GM21786 (cell line): ENCODE results near the gene TMEM165.
"Not testable (repeated sequence)": the region's sequence is repeated elsewhere in the genome, so short reads cannot be mapped to it uniquely, and the experiment has no call there.

Experiments
- ATAC-seq: cut with Tn5 transposase; IDR thresholded peaks from one replicate; pipeline ENCODE4 v1.9.1; 2021; ENCODE audit not compliant: unreplicated experiment

The TMEM165 gene, protein sequence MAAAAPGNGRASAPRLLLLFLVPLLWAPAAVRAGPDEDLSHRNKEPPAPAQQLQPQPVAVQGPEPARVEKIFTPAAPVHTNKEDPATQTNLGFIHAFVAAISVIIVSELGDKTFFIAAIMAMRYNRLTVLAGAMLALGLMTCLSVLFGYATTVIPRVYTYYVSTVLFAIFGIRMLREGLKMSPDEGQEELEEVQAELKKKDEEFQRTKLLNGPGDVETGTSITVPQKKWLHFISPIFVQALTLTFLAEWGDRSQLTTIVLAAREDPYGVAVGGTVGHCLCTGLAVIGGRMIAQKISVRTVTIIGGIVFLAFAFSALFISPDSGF

DNA sequence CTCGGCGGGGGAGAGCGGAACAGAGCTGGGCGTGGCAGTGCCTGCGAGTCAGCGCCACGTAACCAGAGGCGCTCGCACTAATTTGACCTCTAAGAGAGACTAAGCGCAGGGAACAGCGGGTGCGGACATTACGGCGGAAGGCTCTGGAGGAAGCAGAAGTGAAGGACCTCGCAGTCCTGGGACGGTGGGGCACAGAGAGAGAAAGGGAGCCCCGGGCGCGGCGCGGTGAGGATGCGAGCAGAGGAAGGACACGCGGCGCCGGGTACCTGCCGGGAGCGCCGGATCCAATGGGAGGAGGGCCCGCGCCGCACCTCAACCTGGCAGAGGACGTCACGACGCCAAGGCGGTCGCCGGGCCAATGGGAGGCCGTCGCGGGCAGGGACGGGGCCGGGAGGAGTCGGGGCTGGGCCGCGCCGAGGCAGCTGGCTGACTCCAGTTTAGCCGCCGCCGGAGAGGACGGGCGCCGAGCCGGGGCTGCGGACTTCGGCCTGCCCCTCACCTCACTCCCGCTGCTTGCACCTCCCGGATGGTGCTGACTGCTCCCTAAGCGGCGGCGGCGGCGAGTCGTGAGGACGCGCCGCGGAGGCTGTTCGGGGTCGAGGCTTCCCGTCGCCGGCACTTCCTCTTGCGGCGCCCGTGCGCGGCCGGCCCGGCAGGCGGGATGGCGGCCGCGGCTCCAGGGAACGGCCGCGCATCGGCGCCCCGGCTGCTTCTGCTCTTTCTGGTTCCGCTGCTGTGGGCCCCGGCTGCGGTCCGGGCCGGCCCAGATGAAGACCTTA, at the start of gene TMEM165:
TSS of gene TMEM165 (plus strand) at position 429 of the 779 bp plus-strand sequence. CDS start at position 662, 233 bp downstream.
- ATAC-seq: peak; percentile 88

DNA sequence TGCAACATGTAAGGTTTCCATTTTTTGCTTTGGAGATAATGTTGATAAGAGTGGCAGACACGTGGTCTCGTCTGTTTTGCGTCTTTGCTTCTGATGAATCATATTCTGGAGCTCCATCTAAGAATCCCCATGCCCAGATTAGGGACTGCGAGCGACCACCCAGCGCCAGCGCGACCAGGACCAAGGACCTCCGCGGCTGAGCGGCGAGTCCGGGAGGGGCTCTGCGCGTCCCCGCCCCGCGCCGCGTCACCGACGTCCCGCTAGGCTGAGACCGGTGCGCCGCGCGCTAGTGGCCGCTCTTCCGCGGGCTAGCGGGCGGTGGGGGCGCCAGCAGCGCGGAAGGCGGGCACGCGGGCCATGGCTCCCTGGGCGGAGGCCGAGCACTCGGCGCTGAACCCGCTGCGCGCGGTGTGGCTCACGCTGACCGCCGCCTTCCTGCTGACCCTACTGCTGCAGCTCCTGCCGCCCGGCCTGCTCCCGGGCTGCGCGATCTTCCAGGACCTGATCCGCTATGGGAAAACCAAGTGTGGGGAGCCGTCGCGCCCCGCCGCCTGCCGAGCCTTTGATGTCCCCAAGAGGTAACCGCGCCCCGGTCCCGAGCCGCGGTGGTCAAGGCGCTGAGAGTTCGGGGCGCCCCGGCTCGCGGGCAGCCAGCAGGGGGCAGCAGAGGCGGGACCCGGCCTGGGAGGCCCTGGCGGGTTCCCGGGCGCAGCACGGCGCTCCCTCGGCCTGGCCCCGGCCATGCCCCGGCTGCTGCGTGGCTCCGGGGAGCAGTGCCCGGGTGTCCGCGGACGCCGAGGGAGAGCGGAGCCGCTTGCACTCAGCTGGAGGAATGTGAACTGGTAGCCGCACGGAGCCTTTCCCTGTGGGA, 49.5 kb upstream of the TMEM165 start, which contains the start of gene SRD5A3:
TSS of gene SRD5A3 (plus strand) at position 263 of the 871 bp plus-strand sequence. CDS start at position 358, 95 bp downstream.
- peak; percentile 90 for ATAC-seq

DNA sequence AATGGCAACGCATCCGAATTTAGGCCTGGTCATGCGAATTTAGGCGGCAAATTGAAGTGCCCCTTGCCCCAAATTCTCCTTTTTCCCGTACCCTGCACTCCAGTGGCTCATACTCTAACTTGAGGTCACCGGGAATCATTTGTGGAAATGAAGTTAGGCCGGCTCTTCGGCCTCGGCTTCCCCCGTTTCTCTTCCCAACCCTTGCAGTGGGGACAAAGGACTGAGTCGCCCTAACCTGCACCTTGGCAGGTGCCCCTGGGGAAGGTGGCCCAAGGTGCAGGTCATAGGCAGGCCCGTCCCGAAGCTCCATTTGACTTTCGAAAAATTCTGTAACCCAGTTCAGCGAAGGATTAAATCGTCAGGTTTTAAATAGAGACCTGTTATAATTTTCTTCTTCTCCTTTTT, 48.9 kb upstream of the TMEM165 start:
- no peak for ATAC-seq

DNA sequence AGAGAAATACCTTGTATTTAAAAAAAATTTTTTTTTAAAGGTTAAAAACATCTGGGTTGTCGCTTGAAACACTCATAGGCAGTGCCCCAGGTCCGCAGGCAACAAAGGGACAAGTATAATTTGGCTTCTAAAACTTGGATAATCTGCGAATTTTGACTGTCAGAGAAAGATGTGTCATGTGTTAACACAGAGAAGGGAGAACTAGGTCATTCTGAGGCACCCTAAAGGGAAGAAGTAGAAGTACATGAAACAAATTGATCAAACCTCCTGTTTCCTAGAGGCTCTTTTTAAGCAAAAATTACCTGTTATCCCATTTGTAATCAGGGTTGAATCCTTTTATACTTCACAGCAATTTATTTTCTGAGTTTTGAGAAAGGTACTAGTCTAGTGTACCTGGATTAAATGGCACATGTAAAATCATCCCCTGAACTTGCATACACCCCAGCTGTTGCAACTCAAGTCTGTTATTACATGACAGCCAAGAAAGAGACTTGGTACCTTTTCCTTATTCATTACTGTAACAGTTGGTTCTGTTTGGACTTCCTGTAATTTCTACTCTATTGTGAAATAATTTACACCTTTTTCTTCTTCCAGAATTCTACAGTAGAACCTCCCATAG, 48.0 kb upstream of the TMEM165 start:
- ATAC-seq: no peak

DNA sequence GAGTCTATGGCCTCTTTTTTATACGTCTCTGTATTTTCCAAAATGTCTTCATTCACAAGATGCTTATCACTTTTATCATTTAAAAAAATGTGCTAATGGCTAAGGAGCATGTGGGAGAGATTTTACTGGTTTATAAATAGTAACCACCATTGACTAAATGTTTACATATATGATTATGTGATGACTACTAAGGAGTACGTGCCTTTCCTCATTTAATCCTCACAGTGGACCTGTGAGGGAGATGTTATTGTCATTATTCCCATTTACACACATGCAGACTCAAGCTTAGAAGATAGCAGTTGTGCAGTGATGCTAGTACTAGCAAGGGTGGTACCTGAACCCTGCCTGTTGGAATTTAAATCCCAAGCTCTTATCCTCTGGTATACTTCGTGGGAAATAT, 47.3 kb upstream of the TMEM165 start:
- ATAC-seq: no peak

DNA sequence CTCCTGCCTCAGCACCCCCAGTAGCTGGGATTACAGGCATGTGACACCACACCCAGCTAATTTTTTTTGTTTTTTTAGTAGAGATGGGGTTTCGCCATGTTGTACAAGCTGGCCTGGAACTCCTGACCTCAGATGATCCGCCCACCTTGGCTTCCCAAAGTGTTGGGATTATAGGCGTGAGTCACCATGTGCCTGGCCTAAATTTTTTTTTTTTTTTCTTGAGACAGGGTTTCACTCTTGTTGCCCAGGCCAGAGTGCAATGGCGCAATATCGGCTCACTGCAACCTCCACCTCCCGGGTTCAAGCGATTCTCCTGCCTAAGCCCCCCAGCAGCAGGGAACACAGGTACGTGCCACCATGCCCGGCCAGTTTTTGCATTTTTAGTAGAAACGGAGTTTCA, 44.9 kb upstream of the TMEM165 start:
- ATAC-seq: not testable (repeated sequence)

DNA sequence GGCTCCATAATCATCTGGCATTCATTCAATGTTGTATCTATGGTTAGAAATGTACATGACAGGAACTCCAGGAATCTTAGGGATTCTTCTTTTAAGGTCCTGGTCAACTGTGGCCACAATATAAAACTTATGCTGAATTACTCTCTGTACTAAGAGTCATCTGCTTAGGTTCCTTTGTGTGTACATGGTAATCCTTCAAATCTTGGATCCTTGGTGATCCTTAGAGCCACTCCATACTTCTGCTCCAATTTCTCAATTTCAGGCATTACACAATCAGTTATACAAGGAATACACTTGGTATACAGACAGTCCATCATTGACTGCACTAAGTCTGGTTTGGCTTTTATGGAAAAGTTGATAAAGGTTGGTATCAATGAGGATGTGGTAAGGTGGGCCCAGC, 43.9 kb upstream of the TMEM165 start:
- ATAC-seq: no peak

DNA sequence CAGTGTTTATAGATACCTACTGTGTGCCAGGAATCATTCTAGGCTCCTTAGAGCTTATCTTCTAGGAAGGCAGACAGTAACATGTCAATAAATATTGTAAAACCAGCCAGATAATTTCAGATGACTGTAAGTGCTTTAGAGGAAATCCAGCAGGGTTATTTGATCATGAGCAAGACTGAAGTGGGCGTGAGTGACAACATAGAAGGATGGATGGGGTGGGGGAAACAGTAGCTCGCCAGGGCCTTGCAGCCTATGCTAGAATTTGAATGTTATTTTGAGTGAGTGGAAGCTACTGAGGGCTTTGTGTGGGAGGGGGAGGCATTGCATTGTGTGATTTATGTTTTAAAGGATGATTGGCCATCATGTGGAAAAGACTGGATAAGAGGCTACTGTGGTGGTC, 43.0 kb upstream of the TMEM165 start:
- ATAC-seq: no peak

DNA sequence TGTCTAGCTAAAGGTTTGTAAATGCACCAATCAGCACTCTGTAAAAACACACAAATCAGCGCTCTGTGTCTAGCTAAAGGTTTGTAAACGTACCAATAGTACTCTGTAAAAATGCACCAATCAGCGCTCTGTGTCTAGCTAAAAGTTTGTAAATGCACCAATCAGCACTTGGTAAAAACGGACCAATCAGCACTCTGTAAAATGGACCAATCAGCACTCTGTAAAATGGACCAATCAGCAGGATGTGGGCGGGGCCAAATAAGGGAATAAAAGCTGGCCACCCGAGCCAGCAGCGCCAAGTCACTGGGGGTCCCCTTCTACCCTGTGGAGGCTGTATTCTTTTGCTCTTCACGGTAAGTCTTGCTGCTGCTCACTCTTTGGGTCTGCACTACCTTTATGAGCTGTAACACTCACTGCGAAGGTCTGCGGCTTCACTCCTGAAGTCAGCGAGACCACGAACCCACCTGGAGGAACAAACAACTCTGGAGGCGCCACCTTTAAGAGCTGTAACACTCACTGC, 42.5 kb upstream of the TMEM165 start:
- ATAC-seq: not testable (repeated sequence)

DNA sequence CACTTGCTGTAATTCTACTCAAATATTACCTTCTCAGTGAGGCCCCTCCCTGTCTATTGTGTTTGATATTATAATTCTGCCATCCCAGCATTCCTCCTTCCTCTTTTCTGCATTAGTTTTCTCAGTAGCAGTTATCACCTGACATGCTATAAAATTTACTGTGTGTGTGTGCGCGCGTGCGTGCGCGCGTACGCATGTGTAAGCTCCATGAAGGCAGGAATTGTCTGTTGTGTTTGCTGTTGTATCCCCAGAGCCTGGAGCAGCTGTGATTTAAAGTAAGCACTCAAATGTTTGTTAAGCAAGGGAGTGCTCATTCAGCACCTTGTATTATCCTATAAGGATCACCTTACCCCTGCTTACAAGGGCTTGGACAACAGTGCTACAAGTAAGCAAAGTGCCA, 41.1 kb upstream of the TMEM165 start:
- no peak for ATAC-seq

DNA sequence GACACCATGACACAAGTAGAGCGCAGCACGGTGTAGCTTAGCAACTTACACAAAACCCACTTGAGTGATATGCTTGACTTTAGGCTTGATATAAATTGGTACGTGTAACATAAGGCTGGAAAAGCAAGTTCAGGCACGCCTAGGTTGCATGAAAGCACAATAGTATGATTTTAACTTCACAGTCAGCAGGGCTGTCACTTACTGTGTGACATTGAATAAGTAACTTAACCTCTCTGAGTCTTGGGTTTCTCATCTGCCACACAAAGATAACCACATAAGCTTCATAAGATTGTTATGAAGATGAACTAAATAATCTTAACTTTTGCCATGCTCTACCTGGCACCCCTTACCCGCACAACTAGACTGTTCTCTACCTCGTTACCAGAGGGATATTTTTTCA, 40.2 kb upstream of the TMEM165 start:
- ATAC-seq: no peak

DNA sequence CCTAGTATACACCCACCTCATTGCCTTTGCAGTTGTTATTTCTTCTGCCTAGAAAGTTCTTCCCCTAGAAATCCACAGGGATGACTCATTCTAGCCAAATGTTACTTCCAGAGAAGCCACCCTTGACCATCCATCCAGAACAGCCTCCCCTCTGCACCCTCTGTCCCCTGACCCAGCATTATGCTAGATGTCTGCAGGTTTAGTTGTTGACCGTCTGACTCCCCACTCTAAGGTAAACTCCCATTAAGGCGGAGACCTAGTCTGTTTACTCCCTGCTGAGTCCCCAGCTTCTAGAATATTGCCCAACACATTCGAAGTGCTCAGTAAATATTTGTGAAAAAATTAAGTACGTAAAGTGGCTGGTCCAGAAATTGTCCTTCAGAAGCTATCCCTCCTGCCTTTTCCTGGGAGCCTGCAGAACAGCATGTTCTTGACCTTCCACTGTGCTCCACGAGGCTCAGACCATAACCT, 38.7 kb upstream of the TMEM165 start:
- ATAC-seq: no peak

DNA sequence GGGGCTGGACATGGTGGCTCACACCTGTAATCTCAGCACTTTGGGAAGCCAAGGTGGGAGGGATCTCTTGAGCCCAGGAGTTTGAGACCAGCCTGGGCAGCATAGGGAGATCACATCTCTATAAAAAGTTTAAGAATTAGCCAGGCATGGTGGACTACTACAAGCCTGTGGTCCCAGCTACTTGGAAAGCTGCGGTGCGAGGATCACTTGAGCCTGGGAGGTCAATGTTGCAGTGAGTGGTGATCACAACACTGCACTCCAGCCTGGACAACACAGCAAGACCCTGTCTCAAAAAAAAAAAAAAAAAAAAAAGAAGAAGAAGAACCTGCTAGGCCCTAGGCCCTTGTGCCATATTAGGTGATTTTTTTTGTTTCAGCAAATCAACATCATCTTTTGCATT, 37.5 kb upstream of the TMEM165 start:
- ATAC-seq: no peak

DNA sequence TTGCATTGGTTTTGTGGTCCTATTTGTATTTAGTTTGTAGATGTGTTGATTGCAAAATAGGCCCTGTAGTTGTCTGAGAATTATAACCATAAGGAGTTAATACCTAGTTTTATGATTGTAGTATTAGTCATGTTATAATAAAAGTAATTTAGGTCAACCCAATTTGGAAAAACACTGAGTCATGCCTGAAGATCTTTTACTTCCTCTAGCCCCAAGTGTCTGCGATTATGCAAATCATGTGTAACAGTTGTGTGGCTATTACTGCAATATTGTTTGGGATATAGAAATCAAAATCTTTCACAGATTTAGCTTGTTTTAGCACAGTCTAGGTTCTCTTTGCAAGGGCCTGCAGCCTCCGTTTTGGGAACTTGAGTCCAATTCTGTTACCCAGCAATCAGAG, 37.1 kb upstream of the TMEM165 start:
- peak; percentile 76 for ATAC-seq

DNA sequence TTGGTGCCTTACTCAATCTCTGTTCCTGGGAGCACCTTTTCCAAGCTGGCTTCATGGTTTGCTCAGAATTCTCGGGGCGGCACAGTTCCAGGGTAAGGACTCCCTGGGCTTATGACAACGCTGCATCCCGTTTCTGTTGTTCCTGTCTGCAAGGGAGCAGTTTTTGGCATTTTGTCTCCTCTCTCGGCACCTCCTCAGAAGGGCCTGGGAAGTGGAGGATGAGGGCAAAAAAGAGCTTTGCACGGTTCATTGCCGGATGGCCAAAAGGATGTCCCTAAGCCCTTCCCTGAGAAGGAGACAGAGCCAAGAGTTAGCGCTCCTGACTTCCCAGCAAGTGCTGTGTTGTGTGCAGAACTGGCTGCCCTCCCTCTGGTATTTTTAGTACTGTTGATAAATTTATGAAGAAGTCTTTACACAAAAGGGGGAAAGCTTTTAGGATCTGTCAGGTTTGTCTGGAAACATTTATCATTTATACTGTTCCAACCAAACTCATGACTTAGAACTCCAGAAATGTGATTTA, 36.3 kb upstream of the TMEM165 start:
- ATAC-seq: no peak

DNA sequence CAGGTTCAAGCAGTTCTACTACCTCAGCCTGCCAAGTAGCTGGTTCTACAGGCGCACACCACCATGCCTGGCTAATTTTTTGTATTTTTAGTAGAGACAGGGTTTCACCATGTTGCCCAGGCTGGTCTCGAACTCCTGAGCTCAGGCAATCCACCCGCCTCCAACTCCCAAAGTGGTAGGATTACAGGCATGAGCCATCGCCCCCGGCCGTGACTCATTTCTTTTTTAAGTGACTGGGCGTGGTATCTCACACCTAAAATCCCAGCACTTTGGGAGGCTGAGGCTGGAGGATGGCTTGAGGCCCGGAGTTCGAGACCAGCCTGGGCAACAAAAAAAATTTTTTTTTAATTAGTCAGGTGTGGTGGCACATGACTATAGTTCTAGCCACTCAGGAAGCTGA, 32.8 kb upstream of the TMEM165 start:
- not testable (repeated sequence) for ATAC-seq

DNA sequence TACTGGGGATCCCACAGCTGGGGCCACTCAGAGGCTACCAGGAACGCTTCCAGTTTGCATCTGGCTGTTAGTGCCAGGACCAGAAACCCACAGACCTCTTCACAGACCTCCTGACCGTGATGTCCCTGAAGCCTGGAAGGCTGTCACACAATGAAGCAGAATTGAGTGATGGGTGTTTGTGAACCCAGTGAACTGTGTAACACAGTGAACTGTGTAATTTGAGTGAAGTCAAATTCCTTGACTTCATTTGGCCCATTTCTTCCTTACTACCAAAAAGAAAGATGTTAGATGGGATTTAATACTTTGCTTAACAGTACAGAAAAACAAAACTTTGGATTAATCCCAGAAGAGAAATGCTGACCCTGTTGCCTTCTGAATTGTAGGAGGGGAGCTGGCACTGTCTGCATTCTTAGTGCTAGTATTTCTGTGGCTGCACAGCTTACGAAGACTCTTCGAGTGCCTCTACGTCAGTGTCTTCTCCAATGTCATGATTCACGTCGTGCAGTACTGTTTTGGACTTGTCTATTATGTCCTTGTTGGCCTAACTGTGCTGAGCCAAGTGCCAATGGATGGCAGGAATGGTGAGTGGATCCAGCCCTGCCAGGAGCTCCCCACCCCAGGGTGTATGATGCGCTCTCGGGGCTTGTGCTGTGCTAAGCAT, 31.9 kb upstream of the TMEM165 start:
- no peak for ATAC-seq

DNA sequence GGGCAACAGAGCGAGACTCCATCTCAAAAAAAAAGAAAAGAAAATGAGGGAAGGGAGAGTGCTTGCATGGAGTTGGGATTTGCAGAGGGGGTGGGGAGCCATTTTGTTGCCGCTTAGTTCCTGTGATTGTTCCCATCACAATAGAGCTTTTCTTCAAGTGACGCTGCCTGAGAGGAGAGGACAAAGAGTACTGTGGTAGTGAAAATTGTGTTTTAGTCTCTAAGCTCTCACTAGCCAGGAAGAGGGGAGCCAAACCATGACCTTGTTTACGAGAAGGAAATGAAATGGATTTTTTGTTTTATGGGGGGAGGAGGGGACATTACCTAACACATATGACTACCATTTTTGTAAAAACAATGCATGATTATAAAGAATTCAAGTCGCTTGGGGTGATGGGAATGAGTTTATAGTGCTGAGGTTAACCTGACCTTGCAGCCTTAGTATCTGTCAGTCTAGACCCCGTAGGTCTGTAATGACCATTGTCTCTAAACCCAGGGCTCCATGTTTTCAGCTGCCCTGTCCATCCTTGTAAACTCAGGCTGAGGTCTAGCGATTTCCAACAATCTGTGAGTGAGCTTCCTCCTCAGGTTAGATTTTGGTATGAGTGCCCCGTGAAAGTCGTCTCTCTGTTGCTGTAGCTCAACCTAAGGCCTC, 30.9 kb upstream of the TMEM165 start:
- ATAC-seq: no peak

DNA sequence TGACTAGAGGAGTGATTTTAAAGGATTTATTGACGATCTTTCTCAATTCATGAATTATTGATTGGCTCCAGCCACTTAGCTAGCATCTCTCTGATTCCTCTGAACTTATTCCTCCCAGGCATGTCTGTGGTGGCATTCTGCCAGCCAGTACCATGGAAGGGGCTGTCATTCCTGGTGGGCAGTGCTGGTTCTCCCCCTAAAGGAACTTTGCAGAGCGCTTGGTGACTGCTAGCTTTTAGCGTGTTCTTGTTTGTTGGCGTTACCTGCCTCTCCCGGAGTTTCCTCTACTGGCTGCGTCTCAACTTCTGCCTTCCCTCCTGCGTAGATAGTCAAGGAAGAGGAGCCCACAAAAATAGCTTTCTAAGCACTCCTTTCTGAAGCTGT, 30.4 kb upstream of the TMEM165 start:
- ATAC-seq: no peak
